ENCODE results near the gene ELMO3.
A peak's percentile ranks its signal among the peaks of the same experiment; 100 is the strongest.

Gene ELMO3

DNA sequence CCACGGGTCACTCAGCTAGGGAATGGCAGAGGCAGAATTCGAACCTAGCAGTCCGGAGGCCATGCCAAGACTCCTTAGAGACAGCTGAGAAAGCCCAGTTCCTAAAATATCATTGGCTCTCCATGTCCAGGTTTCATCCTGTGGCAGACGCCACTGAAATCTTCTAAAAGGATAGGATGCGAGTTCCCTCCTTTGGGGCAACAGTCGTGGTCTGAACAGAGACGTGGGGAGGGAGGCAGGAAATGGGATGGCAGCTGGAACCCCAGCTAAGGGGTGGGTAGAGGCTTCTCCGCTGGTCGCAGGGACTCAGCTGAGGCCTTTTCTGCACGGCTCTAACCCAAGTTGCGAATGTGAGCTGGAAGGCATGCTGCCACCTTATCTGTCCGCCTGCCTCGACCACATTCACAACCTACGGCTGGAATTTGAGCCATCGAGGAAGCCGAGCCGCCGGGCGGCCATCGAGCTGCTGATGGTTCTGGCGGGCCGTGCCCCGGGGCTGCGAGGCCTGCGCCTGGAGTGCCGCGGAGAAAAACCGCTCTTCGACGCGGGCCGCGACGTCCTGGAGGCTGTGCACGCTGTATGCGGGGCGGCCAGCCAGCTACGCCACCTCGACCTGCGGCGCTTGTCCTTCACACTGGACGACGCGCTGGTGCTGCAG is 36.3 kb upstream of the ELMO3 start:
- H3K4me3 ChIP-seq (ENCODE audit: low read depth, low read length) = no peak overlapping the region
- TF ChIP-seq CTCF (IDR thresholded peaks at IDR 0.05; ENCODE audit: low read depth, low read length) = no peak

DNA sequence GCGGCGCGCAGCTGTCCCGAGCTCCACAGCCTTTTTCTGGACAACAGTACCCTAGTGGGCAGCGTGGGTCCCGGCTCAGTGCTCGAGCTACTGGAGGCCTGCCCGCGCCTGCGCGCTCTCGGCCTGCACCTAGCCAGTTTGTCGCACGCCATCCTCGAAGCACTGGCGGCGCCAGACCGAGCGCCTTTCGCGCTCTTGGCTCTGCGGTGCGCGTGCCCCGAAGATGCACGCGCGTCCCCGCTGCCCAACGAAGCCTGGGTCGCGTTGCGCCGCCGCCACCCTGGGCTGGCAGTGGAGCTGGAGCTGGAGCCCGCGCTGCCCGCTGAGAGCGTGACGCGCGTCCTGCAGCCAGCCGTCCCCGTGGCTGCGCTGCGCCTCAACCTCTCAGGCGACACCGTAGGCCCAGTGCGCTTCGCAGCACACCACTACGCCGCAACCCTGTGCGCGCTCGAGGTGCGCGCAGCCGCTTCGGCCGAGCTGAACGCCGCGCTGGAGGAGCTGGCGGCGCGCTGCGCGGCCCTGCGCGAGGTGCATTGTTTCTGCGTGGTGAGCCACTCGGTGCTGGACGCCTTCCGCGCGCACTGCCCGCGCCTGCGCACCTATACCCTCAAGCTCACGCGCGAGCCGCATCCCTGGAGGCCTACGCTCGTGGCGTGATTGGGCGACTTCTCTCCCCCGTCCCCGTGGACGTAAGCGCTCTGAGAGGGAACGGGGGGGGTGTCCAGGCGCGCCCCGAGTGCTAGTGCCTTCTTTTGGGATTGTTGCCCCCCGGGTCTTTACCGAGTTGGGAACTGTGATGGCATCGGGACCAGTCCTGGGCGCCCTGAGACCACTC is 35.5 kb upstream of the ELMO3 start:
- no peak for TF ChIP-seq CTCF (IDR thresholded peaks at IDR 0.05; ENCODE audit: low read depth, low read length)
- H3K4me3 ChIP-seq (ENCODE audit: low read depth, low read length) = peak overlapping the region; percentile 48

DNA sequence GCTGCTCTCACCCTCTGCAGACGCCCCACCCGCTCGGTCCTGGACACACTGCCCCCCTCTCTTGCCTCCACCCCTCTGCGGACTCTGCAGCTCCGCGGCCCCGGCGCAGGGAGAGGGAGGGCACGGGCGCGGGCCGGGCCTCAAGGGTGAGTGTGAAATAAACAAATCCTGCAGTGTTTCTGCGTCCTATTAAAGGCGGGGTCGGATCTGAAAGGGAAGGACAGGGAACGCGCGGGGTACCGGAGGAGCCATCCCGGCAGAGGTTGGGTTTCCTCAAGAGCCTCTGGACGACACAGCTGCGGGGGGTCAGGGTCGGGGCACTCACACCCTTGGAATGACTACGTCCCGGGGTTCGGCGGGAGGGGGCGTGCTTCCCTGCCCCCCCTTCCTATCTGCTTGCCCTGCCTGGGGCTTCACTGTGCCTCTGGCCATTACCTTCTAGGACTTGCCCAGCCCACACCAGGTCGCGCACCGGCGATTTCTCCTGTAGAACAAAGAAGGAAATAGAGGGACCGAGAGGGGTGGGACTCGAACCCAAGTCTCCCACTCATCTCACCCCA is 34.9 kb upstream of the ELMO3 start:
- TF ChIP-seq CTCF (IDR thresholded peaks at IDR 0.05; ENCODE audit: low read depth, low read length) = no peak
- H3K4me3 ChIP-seq (ENCODE audit: low read depth, low read length) = peak overlapping the region; percentile 48

GRCh38 chr16:67164599-67165061 is 34.3 kb upstream of the ELMO3 start, which contains the start of gene HSF4:
Gene HSF4 (plus strand): TSS chr16:67164745. CDS start chr16:67164812, 67 bp downstream.
- no peak for TF ChIP-seq CTCF (IDR thresholded peaks at IDR 0.05; ENCODE audit: low read depth, low read length)
- H3K4me3 ChIP-seq (ENCODE audit: low read depth, low read length) = peak within 1 kb of the TSS; percentile 48

GRCh38 chr16:67165121-67166078 is 33.5 kb upstream of the ELMO3 start:
- H3K4me3 ChIP-seq (ENCODE audit: low read depth, low read length) = no peak overlapping the region
- TF ChIP-seq CTCF (IDR thresholded peaks at IDR 0.05; ENCODE audit: low read depth, low read length) = no peak

GRCh38 chr16:67166110-67166547 is 32.8 kb upstream of the ELMO3 start:
- TF ChIP-seq CTCF (IDR thresholded peaks at IDR 0.05; ENCODE audit: low read depth, low read length) = no peak
- H3K4me3 ChIP-seq (ENCODE audit: low read depth, low read length) = no peak overlapping the region

Measured in WI38 (cell line).